HG02759 (cell line): ENCODE measurements around the gene TENM4.

ENCODE experiments used
- ATAC-seq: cut with Tn5 transposase; IDR thresholded peaks from one replicate; pipeline ENCODE4 v1.9.1; 2021; ENCODE audit warnings: mild to moderate bottlenecking, moderate library complexity; ENCODE audit not compliant: unreplicated experiment

The TENM4 gene

DNA sequence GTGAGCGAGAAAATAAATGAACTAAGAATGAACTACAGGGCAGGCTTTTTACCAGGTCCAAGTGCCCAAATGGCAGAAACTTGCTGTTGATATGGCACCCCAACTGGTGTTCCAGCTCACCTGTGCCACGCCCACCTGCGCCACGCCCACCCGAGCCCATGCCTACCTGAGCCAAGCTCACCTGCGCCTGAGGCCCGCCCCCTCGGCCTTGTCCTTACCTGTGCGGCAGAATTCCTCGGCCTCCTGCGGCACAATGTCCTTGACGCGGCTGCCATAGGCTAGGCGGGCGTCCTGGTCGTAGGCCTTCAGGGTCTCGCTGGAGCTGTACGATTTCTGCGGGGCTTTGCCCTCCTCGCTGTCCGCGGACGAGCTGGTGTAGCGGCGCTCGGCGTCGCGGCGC, 371.3 kb downstream of the TENM4 start:
- ATAC-seq = no peak

DNA sequence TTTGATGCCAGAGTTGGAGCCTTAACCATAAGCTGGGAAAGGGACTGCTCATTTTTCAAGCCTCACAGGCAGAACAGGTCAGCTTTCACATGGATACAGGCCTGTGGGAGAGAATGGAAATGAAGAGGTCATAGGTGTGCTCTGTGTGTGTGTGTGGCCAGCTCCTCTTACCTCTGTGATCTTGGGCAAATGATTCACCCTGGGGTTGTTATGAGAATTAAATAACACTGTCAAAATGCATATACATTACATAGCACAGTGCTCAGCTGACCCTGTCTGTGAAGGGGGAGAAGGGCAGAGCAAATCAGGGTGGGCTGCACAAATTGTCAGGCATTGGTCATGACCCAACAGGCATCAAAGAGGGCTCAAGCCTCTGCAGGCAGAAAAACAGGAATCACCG, 372.5 kb downstream of the TENM4 start:
- ATAC-seq = no peak

DNA sequence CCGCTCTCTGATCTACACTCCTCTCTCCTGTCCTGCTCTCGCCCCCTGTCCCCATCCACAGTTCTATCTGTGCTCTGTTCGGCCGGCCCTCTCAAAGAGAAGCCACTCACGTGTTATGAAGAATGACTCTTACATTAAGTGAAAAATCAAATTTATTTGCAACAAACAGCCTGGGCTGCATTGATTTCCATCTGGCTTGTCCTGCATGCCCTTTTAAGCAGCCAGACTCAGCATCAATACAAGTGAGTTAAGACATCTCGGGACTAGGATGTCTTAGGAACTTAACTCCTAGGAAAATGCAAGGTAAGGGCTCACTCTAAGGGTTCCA, 373.5 kb downstream of the TENM4 start:
- no peak for ATAC-seq

DNA sequence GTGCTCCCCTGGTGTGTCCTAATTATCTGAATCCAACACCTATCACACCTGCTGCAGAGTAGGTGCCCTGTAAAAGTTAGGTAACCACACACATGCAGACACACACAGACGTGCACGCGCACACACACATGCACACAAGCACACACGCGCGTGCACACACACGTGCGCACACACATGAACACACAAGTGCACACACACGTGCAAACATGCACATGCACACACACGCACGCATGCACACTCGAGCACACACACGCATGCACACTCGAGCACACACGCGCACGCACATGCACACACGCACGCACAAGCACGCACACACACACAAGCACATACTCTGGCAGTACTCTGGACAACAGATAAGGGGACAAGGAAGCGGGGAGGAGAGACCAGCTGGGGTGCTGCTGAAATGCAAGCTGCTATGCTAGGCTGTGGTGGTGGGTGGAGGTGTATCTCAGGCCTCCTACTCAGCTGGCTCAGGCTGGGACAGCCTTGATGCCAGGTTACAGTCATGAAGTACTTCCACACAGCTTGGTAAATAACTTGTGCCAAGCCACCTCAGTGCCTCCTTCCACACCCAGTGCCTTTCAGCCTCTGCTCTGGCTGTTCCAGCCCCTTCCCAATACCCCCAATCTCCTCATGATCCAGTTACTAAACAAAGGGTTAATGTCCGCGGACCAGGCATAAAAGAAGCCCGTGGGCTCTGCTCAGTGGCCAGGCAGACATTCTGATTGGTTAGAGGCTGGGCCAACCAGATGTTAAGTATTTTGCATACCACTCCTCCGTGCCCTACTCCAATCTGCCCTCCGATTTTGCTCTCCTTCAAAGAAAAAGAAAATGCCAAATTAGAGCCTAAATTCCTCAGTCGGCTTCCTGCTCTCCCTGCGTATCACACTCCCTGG, 374.1 kb downstream of the TENM4 start:
- ATAC-seq = no peak

DNA sequence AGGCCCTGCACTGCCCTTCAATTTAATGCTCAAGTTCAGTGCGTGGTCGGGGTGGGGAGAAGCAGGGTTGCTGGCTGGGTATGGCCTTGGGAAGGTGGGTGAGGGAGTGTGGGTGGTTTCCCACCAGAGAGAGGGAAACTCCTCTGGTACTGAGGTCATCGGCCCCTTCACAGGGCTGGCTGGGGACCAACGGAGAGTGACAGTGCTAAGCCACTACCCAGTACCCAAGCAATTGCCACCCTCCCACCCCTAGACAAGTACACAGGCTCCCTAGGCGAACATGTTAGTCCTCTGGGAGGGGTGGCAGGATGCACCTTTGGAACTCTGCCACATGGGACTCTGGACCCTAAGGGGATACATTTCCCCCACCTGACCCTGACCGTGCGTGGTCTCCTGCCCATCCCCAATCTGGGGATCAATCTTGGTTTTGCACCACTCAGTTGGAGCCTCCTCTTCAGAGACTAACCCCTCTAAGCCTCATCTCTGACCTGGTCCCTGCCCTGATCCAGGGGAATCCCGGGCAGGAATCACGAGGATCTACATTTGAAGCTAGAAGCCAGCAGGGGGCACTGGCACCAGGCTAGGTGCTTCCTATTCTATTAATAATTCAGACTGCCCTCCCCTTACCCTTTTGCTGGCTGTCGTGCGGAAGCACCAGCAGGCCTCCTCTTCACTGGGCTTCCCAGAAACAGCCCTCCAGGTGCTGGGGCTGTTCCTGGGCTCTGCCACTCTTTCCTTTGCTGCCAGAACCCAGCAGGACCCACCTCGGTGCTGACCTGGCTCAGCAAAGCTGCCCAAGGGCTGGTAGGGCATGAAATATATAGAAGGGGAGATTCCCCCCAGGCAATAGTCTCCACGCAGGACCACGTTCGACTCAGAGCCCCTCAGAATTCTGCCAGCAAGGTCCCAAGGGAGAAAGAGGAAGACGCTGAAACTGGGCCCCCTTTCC, 377.7 kb downstream of the TENM4 start:
- no peak for ATAC-seq

DNA sequence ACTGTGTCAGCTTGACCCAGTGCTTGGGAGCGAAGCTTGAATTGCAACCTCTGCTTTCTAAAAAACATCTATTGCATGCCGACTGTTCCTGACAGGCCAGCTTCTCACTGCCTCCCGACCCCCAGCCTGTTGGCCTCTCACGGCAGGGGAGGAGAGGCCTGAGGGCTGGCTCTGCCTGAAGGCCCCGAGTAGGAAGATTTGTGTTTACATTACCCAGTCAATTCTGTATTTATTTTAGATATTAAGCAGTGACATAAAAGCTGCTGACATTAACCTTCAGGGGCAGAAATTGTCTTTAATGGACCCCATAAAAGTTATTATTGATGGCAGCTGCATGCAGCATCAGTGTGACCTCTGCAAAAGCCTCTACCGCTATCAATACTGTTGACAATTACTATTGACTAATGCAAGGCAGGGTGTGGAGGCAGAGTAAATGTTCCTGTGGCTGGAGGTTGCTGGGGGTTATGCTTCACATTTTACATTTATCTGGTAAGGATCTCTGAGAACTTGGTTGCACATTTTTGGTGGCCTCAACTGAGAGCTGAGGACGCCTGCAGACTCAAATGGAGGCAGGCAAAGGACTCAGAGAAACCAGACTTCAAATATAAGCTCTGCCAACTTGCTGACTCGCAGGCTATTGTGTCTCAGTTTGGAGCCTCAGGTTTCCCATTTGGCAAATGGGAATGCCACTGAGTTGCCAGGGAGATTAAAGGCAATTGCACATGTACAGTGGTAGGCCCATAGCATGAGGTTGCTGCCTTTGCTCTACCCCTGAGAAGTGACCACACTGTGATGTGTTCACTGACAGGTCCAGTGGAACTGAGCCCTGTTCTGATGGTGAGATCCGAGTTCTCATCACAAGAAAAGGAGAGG, 380.5 kb downstream of the TENM4 start:
- ATAC-seq = no peak

DNA sequence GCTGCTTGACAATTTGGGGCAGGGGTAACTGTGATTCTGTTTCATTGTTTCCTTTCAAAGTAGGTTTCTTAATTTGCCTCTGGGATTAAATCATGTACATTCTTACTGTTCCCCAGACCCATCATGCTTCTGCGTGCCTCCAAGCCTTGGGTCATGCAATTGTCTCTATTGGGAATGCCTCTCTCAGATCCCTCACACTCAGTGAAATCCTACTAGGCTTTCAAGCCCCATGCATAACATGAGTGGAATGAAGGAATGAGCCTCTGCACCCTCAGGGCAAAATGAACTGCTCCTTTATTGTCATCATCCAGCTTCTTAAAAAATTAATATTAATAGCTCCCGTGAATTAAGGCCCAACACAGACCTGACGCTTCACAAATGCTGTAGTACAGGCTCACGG, 381.7 kb downstream of the TENM4 start:
- ATAC-seq = no peak

DNA sequence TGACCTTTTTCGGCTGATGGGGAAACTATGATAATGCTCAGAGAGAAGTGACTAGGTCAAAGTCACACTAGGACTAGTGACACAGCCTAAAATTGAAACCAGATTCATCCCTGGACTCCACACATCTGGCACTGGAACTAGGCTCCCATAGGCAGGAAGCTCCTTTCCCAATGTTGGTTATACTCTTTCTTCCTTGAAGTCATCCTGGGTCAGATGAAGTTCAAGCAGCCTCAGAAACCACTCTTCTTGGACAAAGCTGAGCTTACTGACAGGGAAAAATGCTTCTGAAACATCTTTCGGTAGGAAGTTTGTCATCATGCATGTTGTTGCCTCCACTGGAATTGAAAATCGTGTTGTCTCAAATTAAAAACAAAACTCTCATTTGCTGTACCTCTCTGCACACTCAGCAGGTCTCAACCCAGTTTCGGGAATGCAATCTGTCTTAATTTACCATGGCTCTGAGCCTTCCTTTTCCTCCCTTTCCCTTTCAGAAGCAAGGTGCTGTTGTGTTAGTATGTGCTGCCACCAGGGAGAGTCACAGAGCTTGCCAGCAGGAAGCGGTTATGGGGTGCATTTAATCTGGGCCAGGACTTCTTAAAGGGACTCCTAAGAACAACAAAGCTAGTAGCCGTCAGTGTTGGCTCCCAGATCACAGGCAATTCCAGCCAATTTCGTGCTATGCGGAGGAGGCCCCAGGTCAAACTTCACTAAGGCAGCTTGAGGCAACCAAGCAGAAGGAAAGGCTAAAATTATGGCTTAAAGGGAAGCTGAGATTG, 384.8 kb downstream of the TENM4 start:
- ATAC-seq = no peak

DNA sequence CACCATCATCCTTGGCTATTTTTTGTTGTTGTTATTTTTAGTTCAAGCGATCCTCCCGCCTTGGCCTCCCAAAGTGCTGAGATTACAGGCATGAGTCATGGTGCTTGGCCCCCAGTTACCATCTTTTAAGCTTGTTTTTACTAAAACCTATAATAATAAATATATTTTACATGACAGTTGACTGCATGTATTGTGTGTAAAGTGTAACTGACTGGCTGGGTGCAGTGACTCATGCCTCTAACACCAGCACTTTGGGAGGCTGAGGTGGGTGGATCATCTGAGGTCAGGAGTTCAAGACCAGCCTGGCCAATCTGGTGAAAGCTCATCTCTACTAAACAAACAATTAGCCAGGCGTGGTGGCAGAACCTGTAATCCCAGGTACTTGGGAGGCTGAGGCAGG, 386.2 kb downstream of the TENM4 start:
- no peak for ATAC-seq

DNA sequence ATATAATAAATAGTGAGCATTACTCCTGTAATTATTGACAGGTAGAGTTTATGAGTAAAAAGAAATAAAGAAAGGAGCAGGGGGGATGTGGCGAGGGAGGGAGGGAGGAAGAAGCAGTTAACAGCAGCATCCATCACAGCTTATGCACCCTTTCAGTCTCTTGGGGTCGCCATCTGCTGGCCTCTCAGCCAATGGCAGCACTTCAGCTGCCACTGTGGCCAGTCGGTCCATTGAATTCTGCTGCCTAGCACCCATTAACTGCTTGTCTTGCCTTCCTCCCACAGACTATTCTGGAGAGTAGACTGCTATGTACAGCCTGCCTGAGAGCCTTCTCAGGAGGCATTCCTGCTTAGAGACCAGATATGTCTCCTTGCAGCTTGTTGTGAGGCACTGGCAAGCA, 388.3 kb downstream of the TENM4 start:
- no peak for ATAC-seq

DNA sequence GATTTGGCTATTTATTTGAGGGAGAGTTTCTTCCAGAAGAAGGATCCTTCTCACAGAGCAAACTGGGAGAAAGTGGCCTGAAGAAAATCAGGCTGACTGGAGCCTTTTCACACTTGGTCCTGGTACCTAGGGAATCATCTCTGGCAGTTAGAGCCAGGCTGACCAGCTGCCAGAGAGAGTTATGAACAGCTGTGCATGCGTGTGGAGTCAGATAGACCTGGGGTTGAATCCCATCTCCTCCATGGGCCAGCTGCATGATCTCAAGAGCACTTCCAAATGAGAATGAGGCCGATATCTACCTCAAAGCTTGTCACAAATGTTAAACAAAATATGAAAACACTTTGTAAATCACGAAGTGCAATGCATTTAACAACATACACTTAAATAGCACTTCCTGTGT, 390.0 kb downstream of the TENM4 start:
- no peak for ATAC-seq

DNA sequence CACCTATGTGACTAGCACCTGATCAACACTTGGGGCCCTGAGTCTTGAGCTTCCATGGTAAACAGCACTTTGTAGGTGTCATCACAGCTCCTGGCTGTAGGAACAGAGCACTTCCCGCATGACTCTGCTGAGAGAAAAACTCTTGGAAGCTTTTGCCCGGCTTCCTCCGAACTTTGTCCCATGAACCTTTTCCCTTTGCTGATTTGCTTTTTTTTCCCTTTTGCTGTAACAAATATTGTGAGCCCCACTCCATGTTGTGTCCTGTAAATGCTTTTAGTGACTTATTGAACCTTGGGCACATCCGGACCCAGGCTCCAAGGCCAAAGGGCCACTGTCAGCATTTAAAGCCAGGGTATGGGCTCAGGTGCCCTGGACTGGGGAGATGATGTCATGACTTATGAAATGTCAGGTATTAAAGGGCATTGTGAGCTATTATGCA, 391.1 kb downstream of the TENM4 start:
- no peak for ATAC-seq

DNA sequence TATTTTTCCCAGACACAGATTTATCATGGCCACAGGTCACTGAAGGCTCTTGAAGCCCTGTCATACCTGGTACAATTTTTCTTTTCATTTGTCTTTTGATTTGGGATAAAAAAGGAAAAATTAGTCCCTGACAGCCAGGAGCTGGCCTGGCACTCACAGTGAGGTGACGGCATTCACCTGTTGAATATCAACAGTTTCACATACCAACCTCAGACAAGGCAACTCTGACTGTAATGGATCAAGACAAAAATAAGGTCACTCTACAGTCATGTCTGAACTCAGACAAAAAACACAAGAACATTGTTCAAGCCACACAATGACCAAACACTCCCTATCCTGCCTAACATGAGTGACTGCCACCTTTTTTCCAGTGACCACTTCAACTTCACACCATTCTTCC, 392.9 kb downstream of the TENM4 start:
- no peak for ATAC-seq

DNA sequence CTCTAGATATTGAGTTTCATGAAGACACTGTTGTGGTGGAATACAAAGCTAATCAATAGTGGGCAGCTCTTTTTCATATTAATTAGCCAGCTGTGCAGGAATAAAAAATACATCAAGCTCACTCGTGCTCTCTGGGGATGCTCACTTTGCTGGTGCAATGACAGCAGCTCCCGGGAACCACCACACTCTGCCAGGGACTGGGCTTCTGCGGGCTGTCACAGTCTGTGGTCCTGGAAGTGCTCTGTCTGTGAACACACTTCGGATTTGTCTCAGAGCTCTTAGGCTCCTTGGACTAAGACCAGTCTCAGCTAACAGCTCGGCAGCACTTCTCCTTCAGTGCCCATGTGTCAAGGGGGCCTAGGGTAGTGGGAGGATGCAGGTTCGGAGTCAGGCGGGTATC, 393.5 kb downstream of the TENM4 start:
- ATAC-seq = no peak

DNA sequence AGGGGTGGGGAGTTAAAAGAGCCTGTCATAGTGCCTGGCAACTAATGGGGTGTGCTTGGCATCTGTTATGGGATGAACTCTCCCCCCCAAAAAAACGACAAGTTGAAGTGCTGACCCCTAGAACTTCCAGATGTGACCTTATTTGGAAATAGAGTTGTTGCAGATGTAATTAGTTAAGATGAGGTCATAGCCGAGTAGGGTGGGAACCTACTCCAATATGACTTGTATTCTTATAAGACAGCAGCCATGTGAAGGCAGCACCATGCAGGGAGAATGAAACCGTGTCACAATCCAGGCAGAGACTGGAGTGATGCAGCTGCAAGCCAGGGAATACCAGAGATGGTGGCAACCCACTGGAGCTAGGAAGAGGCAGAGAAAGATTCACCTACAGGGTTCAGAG, 394.5 kb downstream of the TENM4 start:
- no peak for ATAC-seq

DNA sequence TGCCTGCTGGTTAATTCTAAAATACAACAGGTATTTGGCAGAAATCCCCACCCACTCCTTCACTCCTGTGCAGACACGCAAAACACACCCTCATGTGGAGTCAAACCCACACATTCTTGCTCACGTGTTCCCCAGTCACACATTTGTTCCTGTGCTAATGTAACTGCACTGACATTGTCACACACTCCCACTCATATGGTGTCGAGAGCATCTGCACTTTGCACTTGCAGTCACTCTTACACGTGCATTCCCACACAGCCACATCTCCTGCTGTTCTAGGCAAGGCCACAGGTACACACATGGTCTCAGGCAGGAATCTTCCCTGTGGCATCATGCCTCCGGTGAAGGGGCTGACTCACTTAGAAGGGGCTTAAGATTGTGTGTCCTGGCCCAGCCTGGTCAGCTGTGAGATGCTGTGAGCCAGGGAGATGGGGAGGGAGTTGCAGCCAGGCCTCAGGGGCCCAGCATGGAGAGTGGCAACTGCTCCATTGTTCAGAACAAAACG, 395.0 kb downstream of the TENM4 start:
- no peak for ATAC-seq

DNA sequence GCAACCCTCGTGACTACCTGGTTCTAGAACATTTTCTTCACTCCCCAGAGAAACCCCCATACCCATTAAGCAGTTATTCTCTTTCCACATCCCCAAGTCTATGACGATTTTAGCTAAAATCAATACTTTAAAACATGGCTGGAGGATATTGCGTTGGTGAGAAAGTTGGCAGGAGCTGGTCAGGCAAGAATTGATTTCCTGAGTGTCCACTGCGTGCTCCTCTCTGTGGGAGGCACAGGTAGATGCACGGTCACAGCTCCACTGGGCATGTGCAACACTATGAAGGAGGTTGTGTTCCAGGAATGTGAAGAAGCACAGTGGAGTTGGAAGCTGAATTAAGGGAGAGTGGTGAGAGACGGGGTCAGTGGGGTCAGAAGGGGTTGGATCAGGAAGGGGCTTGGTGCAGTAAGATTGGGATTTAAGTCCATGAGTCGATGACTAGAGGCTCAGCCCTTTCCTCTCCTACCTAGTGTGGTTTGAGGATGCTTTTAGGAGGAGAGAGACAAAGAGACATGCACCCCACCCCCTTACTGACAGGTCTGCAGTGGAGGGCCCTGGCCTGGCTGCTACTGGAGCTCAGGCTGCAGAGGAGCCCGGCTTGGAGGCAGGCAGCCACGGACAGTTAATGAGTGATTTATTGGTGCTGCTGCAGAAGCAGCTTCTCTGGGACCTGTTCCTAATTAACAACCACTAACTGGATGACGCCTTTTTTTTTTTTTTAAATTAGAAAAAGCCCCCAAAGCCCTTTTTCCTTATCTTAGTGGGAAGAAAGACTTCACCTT, 395.6 kb downstream of the TENM4 start:
- no peak for ATAC-seq

DNA sequence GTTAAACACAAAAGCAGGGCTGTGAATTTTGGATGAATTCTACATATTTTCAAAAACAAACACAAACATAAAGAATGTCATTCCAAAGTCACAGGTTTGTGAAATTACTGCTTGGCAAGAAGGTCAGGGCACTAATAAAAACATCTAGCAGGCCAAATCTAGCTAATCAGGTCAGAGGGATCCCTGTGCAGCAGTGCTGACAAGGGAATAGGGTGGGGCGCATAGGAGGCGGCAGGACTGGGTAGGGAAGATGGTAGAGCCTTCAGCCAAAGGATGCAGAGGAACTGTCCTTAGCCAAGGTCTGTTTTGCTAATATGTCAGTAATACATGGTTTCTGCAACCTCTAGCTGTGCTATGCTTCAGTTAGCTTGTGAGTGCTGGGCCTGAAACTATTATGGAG, 396.6 kb downstream of the TENM4 start:
- no peak for ATAC-seq

DNA sequence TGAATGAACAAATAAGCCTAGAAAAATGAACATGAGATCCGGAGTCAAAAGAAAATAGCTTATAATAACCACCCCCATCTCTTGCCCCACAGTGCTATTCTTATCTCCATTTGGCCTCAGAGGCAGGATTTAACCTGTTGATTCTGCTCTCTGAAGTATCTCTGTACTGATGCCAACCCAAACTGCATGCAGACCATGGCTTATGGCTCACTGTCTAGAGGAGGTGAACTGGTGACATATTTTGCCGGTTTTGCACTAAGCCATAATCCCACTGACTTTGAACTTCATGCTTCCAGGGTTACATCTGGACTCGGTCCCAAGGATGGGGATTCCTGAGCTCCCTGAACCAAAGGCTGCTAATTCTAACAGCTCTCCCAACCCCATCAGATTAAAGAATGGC, 397.1 kb downstream of the TENM4 start:
- ATAC-seq = no peak
